Activated T-helper 1 cell treated with anti-CD3 and anti-CD28 coated beads, Interleukin-12 subunit alpha, Interleukin-12 subunit beta, Interleukin-2, Interleukin-4 antibody, amounts not matched to agents 30 ng/mL and 10 ng/mL and 1 ng/mL, durations not matched to agents 14 hours and 24 hours and 36 hours (primary cell): Measurements from ENCODE around the gene ZNF577. TPM values are rescaled to one million over a fixed set of nuclear protein-coding genes. Genes with fewer than 3 reads are reported as not detected.

Experiments used
- DNase-seq: peaks from one replicate; pipeline ENCODE4 v3.0.0; 2021; ENCODE audit warnings: low spot score
- H3K27ac Mint-ChIP-seq: one replicate; pipeline ENCODE4 v1.8.0; 2021; ENCODE audit warnings: mild to moderate bottlenecking, mixed read lengths
- H3K27me3 Mint-ChIP-seq: one replicate; pipeline ENCODE4 v1.8.0; 2022; ENCODE audit warnings: mild to moderate bottlenecking, moderate library complexity, mixed read lengths; ENCODE audit not compliant: insufficient read depth
- H3K36me3 Mint-ChIP-seq: one replicate; pipeline ENCODE4 v1.8.0; 2021; ENCODE audit warnings: low read depth, mixed read lengths
- H3K4me1 Mint-ChIP-seq: one replicate; pipeline ENCODE4 v1.8.0; 2021; ENCODE audit warnings: low read depth, mixed read lengths
- H3K4me3 Mint-ChIP-seq: one replicate; pipeline ENCODE4 v1.8.0; 2021; ENCODE audit warnings: mild to moderate bottlenecking, moderate library complexity, mixed read lengths
- H3K9me3 Mint-ChIP-seq: one replicate; pipeline ENCODE4 v1.8.0; 2021; ENCODE audit warnings: mixed read lengths
- intact Hi-C: fragments of 100-400 bp; cut with micrococcal nuclease; formaldehyde crosslinking; loops from one replicate; pipeline ENCODE4 v1.15.1; 2024
- total RNA-seq: library from RNA; stranded (reverse); gene quantifications from 2 replicates; pipeline ENCODE4 v1.2.3, GENCODE V29; 2022

The ZNF577 gene
- total RNA-seq, 1 donor from 2014 or later: 4.4 TPM

DNA sequence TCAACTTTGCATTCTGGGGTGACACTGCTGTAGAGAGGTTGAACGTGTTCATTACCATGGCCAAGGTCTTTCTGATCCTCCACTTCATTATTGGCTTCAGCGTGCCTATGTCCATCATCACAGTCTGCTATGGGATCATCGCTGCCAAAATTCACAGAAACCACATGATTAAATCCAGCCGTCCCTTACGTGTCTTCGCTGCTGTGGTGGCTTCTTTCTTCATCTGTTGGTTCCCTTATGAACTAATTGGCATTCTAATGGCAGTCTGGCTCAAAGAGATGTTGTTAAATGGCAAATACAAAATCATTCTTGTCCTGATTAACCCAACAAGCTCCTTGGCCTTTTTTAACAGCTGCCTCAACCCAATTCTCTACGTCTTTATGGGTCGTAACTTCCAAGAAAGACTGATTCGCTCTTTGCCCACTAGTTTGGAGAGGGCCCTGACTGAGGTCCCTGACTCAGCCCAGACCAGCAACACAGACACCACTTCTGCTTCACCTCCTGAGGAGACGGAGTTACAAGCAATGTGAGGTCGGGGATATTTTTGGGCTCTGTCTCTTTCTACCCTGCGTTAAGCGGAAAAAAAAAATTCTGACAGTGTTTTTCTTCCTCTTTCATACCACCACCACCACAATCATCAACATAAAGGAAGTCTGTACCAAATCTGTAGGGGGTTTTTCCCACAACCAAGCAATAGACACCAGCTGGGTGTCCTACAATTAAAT, 63.3 kb downstream of the ZNF577 start:
- peaks cover 88% of the 10 kb centered on the region for H3K9me3 Mint-ChIP-seq
- intact Hi-C loops: no loop called here
- H3K27me3 Mint-ChIP-seq: no peaks in the 10 kb centered on the region
- H3K4me1 Mint-ChIP-seq: no peaks in the 10 kb centered on the region
- no peaks in the 10 kb centered on the region for H3K36me3 Mint-ChIP-seq
- DNase-seq: no peak
- H3K27ac Mint-ChIP-seq: no peak overlapping the region
- H3K4me3 Mint-ChIP-seq: no peak overlapping the region

- DNase-seq: no peak
- peaks cover 88% of the 10 kb centered on the region for H3K9me3 Mint-ChIP-seq
- H3K27ac Mint-ChIP-seq: no peak overlapping the region
- H3K4me1 Mint-ChIP-seq: no peaks in the 10 kb centered on the region
- H3K36me3 Mint-ChIP-seq: no peaks in the 10 kb centered on the region
- no peaks in the 10 kb centered on the region for H3K27me3 Mint-ChIP-seq
- intact Hi-C loops: no loop called here
- no peak overlapping the region for H3K4me3 Mint-ChIP-seq
Measured at GRCh38 chr19:51822946-51823345, 64.8 kb downstream of the ZNF577 start.

DNA sequence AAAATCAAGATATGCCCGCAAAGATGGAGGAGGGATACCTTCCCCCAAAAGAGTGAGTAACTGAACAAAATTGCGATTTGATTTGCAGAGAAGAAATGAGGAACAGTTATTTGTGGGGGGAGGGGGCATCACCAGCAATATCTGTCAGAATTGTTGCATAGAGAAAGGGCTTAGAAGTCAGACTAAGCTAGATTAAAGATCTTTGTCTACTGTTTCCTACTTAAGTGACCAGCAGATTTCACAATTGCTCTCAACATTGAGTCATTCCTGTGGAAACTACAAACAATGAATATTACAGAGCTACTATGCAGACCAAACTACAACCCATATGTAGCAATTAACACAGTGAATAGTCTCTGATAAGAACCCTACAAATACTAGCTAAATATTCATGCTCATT, 65.4 kb downstream of the ZNF577 start:
- H3K36me3 Mint-ChIP-seq: no peaks in the 10 kb centered on the region
- no peaks in the 10 kb centered on the region for H3K27me3 Mint-ChIP-seq
- no peak for DNase-seq
- H3K4me3 Mint-ChIP-seq: no peak overlapping the region
- no peak overlapping the region for H3K27ac Mint-ChIP-seq
- intact Hi-C loops: no loop called here
- peaks cover 86% of the 10 kb centered on the region for H3K9me3 Mint-ChIP-seq
- H3K4me1 Mint-ChIP-seq: no peaks in the 10 kb centered on the region

- DNase-seq: no peak
- no peak overlapping the region for H3K4me3 Mint-ChIP-seq
- H3K27me3 Mint-ChIP-seq: no peaks in the 10 kb centered on the region
Measured at GRCh38 chr19:51821921-51822320, 65.8 kb downstream of the ZNF577 start.

DNA sequence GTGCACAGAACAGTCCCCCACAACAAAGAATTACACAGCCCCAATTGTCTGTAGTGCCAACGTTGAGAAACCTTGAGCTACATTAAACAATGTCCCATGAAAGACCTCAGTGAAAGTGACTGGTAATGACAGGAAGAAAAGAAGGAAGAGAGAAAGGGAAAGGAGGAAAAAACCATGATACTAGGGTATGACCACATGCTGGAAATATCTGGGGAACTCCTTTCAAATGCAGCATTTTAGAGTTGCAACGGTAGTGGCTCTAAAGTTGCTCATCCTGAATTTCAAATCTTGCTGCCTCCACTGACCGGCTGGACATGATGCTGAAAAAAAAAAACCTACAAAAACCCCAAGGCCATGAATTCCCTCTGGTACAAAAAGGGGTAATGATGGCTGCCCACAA, 66.3 kb downstream of the ZNF577 start:
- intact Hi-C loops: no loop called here
- no peaks in the 10 kb centered on the region for H3K4me1 Mint-ChIP-seq
- no peaks in the 10 kb centered on the region for H3K27me3 Mint-ChIP-seq

More at GRCh38 chr19:51821921-51822320, 65.8 kb downstream of the ZNF577 start:
- H3K9me3 Mint-ChIP-seq: peaks cover 86% of the 10 kb centered on the region
- no peaks in the 10 kb centered on the region for H3K4me1 Mint-ChIP-seq
- no peaks in the 10 kb centered on the region for H3K36me3 Mint-ChIP-seq
- H3K27ac Mint-ChIP-seq: no peak overlapping the region
- intact Hi-C loops: no loop called here

More for the DNA sequence above, 66.3 kb downstream of the ZNF577 start:
- H3K4me3 Mint-ChIP-seq: no peak overlapping the region
- peaks cover 81% of the 10 kb centered on the region for H3K9me3 Mint-ChIP-seq
- H3K36me3 Mint-ChIP-seq: no peaks in the 10 kb centered on the region
- no peak overlapping the region for H3K27ac Mint-ChIP-seq
- no peak for DNase-seq

Other genes with a start within 250 kb of the ZNF577 start
- not detected in 2 replicates for gene SIGLEC14, start 241.1 kb downstream of the ZNF577 start, total RNA-seq
- gene SPACA6, start 194.6 kb downstream of the ZNF577 start, total RNA-seq: 6.8 and 8.9 TPM in 2 replicates
- not detected in 2 replicates for gene HAS1, start 164.0 kb downstream of the ZNF577 start, total RNA-seq
- not detected in 2 replicates for gene FPR1, start 136.1 kb downstream of the ZNF577 start, total RNA-seq
- gene FPR2, start 126.8 kb downstream of the ZNF577 start, total RNA-seq: not detected in 2 replicates
- not detected in 2 replicates for gene FPR3, start 92.8 kb downstream of the ZNF577 start, total RNA-seq
- gene ZNF649, start 17.1 kb upstream of the ZNF577 start, total RNA-seq: 10.5 and 12.3 TPM in 2 replicates
- 3.1 and 3.8 TPM in 2 replicates for gene ZNF613, start 39.5 kb upstream of the ZNF577 start, total RNA-seq
- 7.9 and 8.7 TPM in 2 replicates for gene ZNF350, start 98.9 kb upstream of the ZNF577 start, total RNA-seq
- 6.4 and 6.9 TPM in 2 replicates for gene ZNF615, start 120.3 kb upstream of the ZNF577 start, total RNA-seq
- gene ZNF614, start 140.4 kb upstream of the ZNF577 start, total RNA-seq: 11.2 and 11.3 TPM in 2 replicates
- 12.5 and 15.0 TPM in 2 replicates for gene ZNF432, start 160.9 kb upstream of the ZNF577 start, total RNA-seq
- gene ZNF841, start 207.8 kb upstream of the ZNF577 start, total RNA-seq: 13.7 and 16.1 TPM in 2 replicates